ENCODE results near the gene PEAK1. TPM values are rescaled to one million over a fixed set of nuclear protein-coding genes. Genes with fewer than 3 reads are reported as not detected.
"Not testable (repeated sequence)": the region's sequence is repeated elsewhere in the genome, so short reads cannot be mapped to it uniquely, and the experiment has no call there.

PEAK1 gene
- total RNA-seq, 4 donors from 2014 or later, result 78.3 to 112 (median 95.2) TPM

GRCh38 chr15:77406846-77407245, 13.1 kb downstream of the PEAK1 start:
- Histone ChIP-seq H3K27ac (no peak overlapping the region), H3K4me3 (no peak overlapping the region), H3K27me3 (no peaks in the 10 kb centered on the region), H3K36me3 (no peaks in the 10 kb centered on the region), H3K4me1 (peaks cover 0 to 40% (median 12%) of the 10 kb centered on the region in 4 donors), H3K9me3 (no peaks in the 10 kb centered on the region)
- DNase-seq (ENCODE audit: low spot score in 2 of 2), result no peak
- 90 to 93% methylated on average over 4 of the region's 4 CpGs for WGBS, 2 donors
- TF ChIP-seq POLR2A (IDR thresholded peaks at IDR 0.05), result no peak
- TF ChIP-seq EP300 (IDR thresholded peaks at IDR 0.05), result no peak
- no peak for TF ChIP-seq CTCF (IDR thresholded peaks at IDR 0.05)

- DNase-seq (ENCODE audit: low spot score in 2 of 2); H3K4me3 ChIP-seq; H3K27ac ChIP-seq; H3K27me3 ChIP-seq; H3K9me3 ChIP-seq; H3K36me3 ChIP-seq: not testable (repeated sequence)
- H3K4me1 ChIP-seq, result peaks cover 0 to 44% (median 13%) of the 10 kb centered on the region in 4 donors
- 90 to 100% methylated on average over 1 of the region's 1 CpG for WGBS, 2 donors
Observed at GRCh38 chr15:77406173-77406759, 13.6 kb downstream of the PEAK1 start.

- no peak overlapping the region for H3K4me3 ChIP-seq
- no peak for TF ChIP-seq POLR2A (IDR thresholded peaks at IDR 0.05)
- no peak for TF ChIP-seq CTCF (IDR thresholded peaks at IDR 0.05)
- TF ChIP-seq EP300 (IDR thresholded peaks at IDR 0.05), result no peak
- H3K27me3 ChIP-seq, result no peaks in the 10 kb centered on the region
- H3K9me3 ChIP-seq, result peaks cover 0 to 28% (median 8%) of the 10 kb centered on the region in 4 donors
- peaks cover 0 to 15% (median 0%) of the 10 kb centered on the region in 3 donors for H3K36me3 ChIP-seq
- DNase-seq (ENCODE audit: low spot score in 2 of 2), result no peak
- no peak overlapping the region for H3K27ac ChIP-seq
- 15 to 16% methylated on average over 1 of the region's 1 CpG for WGBS, 2 donors
- H3K4me1 ChIP-seq, result peaks cover 0 to 32% (median 6%) of the 10 kb centered on the region in 4 donors
Observed at GRCh38 chr15:77402740-77403379, 17.0 kb downstream of the PEAK1 start.

- 98 to 100% methylated on average over 1 of the region's 1 CpG for WGBS, 2 donors
- peaks cover 0 to 16% (median 0%) of the 10 kb centered on the region in 3 donors for H3K36me3 ChIP-seq
- H3K9me3 ChIP-seq, result peaks cover 0 to 52% (median 19%) of the 10 kb centered on the region in 4 donors
- TF ChIP-seq POLR2A (IDR thresholded peaks at IDR 0.05) (no peak), EP300 (IDR thresholded peaks at IDR 0.05) (no peak), CTCF (IDR thresholded peaks at IDR 0.05) (no peak)
- H3K27ac ChIP-seq, result no peak overlapping the region
- H3K27me3 ChIP-seq, result no peaks in the 10 kb centered on the region
- peaks cover 0 to 32% (median 6%) of the 10 kb centered on the region in 4 donors for H3K4me1 ChIP-seq
- no peak overlapping the region for H3K4me3 ChIP-seq
- DNase-seq (ENCODE audit: low spot score in 2 of 2), result no peak
Observed at GRCh38 chr15:77400258-77400657, 19.6 kb downstream of the PEAK1 start.

- H3K9me3 ChIP-seq, result peaks cover 0 to 65% (median 19%) of the 10 kb centered on the region in 4 donors
- H3K27ac ChIP-seq, result no peak overlapping the region
- H3K36me3 ChIP-seq, result peaks cover 0 to 21% (median 0%) of the 10 kb centered on the region in 3 donors
- DNase-seq (ENCODE audit: low spot score in 2 of 2), result no peak
- 98 to 100% methylated on average over 1 of the region's 1 CpG for WGBS, 2 donors
- H3K4me1 ChIP-seq, result peaks cover 0 to 27% (median 6%) of the 10 kb centered on the region in 4 donors
- no peak overlapping the region for H3K4me3 ChIP-seq
- TF ChIP-seq CTCF (IDR thresholded peaks at IDR 0.05) (no peak), POLR2A (IDR thresholded peaks at IDR 0.05) (no peak), EP300 (IDR thresholded peaks at IDR 0.05) (no peak)
- no peaks in the 10 kb centered on the region for H3K27me3 ChIP-seq
Observed at GRCh38 chr15:77398927-77399326, 21.0 kb downstream of the PEAK1 start.
